MV-4-11 (cell line): ENCODE measurements around the gene ZFP30.
"Not testable (repeated sequence)": the region's sequence is repeated elsewhere in the genome, so short reads cannot be mapped to it uniquely, and the experiment has no call there.

ENCODE experiments used
- DNase-seq: peaks from one replicate; lab custom pipeline; 2025; lab: John Stamatoyannopoulos, UW

The ZFP30 gene

GRCh38 chr19:37655301-37655688 lies at the start of gene ZFP30:
ZFP30 (minus strand) TSS chr19:37655465; CDS start chr19:37647822, 7,643 bp downstream.
- no peak for DNase-seq

- no peak for DNase-seq
These were observed 43.8 kb upstream of the ZFP30 start for GRCh38 chr19:37699057-37699456.

- DNase-seq = no peak
These were observed 43.0 kb upstream of the ZFP30 start for GRCh38 chr19:37698216-37698615.

- no peak for DNase-seq
These were observed 40.1 kb upstream of the ZFP30 start for GRCh38 chr19:37695144-37695899.

GRCh38 chr19:37692956-37693620 lies 37.8 kb upstream of the ZFP30 start:
- DNase-seq = no peak

GRCh38 chr19:37691881-37692504 lies 36.7 kb upstream of the ZFP30 start:
- DNase-seq = no peak

GRCh38 chr19:37683520-37683919 lies 28.3 kb upstream of the ZFP30 start:
- DNase-seq = no peak

GRCh38 chr19:37669450-37669914 lies 14.2 kb upstream of the ZFP30 start:
- no peak for DNase-seq

GRCh38 chr19:37657157-37657556 lies 1.9 kb upstream of the ZFP30 start:
- DNase-seq = not testable (repeated sequence)

- no peak for DNase-seq
These were observed 565 bp upstream of the ZFP30 start for GRCh38 chr19:37655689-37656371.

- no peak for DNase-seq
These were observed 500 bp downstream of the ZFP30 start for GRCh38 chr19:37654629-37655300.

GRCh38 chr19:37654118-37654517 lies 1.1 kb downstream of the ZFP30 start:
- no peak for DNase-seq

GRCh38 chr19:37635076-37636056 lies 19.9 kb downstream of the ZFP30 start:
- DNase-seq = no peak

GRCh38 chr19:37594982-37595382 lies 60.3 kb downstream of the ZFP30 start:
- peak; percentile 53 for DNase-seq

- DNase-seq = peak; percentile 88
These were observed 60.8 kb downstream of the ZFP30 start, which contains the start of the genes ZNF540 and ZNF571 for GRCh38 chr19:37594304-37594981. ZNF540 (plus strand) TSS chr19:37594876; CDS start chr19:37598448, 3,572 bp downstream. ZNF571 (minus strand) TSS chr19:37594792; CDS start chr19:37586676, 8,116 bp downstream.

GRCh38 chr19:37593996-37594303 lies 61.3 kb downstream of the ZFP30 start:
- DNase-seq = no peak

GRCh38 chr19:37583340-37583739 lies 71.9 kb downstream of the ZFP30 start:
- DNase-seq = no peak

GRCh38 chr19:37572203-37572602 lies 83.1 kb downstream of the ZFP30 start:
- DNase-seq = peak; percentile 52

GRCh38 chr19:37565370-37565669 lies 89.9 kb downstream of the ZFP30 start:
- no peak for DNase-seq
